CD4-positive, alpha-beta T cell treated with Interferon alpha-2 for 1 hour (primary cell): ENCODE measurements around the gene PSENEN.
"Not testable (repeated sequence)": the region's sequence is repeated elsewhere in the genome, so short reads cannot be mapped to it uniquely, and the experiment has no call there.

Experiments
- DNase-seq, 2 donors: peaks; one replicate each; pipeline ENCODE4 v3.0.0-alpha.2; 2020 to 2022

The PSENEN gene

GRCh38 chr19:35789978-35790944 is 44.8 kb downstream of the PSENEN start:
- no peak for DNase-seq

- no peak for DNase-seq
These were observed 45.7 kb downstream of the PSENEN start for GRCh38 chr19:35790981-35791813.

- DNase-seq, result no peak
These were observed 46.4 kb downstream of the PSENEN start for GRCh38 chr19:35791814-35792279.

DNA sequence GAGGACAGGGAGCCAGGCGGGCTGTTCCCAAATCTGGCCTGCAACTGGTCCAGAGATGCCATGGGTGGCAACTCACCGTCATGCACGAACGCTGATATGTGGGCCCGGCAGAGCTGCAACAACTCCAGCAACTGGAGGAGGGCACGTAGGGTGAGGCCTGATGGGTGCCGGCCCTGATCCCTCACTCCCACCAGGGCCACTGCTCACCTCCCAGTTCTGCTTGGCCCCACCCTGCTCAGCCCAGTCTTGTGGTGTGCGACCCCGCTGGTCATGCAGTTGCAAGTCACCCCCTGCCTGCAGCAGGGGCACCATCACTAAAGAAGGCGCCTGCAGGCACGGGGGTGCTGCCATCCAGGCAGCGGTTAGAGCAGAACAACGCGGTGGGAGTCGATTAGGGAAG is 46.9 kb downstream of the PSENEN start:
- no peak for DNase-seq

DNA sequence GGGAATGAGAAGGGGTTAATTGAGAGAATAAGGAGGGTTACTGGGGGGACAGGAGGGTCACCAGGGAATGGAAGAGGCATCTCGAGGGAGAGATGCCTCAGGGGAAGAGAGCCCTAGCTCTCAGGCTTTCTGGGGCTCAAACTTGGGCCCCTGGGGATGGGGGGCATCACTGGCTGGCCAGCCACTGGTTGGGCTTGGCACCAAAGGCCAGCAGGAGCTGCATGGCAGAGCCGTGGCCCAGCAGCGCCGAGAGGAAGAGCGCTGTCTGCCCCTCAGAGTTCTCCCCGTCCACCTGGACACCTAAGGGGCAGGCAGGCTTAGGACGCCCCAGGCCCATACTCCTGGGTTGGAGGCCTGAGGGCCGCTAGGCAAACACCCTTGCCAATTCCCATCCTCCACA is 47.4 kb downstream of the PSENEN start:
- DNase-seq, result no peak

DNA sequence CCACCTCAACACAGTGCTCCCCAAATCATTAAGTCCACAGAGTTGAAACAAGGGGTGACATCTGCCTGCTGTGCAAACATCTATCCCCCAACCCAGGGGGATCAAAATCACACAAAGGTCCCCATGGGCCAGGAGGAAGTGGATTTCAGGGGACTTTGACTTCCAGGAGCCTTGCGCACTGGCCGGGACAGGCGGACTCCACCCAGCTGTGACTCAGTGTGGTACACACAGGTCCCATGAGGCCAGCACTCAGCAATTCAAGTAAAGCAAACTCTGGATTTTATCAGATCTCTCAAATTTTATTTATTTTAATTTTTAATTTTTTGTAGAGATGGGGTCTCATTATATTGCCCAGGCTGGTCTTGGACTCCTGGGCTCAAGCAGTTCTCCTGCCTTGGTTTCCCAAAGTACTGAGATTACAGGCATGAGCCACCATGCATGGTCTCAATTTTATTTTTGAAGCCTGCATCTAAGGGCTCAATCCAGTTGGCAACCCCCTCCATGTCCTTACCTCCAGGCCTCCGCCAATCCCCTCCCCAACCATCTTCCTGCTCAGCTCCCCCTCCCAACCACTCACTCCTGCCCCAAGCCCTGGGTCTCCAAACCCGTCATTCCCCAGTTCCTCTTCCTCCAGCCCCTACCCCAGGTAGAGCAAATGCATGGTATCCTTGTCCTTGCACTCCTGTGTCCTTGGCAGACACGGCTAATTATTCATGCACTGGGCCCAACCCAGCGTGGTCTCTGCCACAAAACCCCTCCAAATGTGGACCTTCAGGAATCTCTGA is 48.1 kb downstream of the PSENEN start:
- no peak for DNase-seq

GRCh38 chr19:35795564-35795963 is 50.1 kb downstream of the PSENEN start:
- DNase-seq, result not testable (repeated sequence)
